Measurements from ENCODE around the gene CYB5R2.

CYB5R2 gene

DNA sequence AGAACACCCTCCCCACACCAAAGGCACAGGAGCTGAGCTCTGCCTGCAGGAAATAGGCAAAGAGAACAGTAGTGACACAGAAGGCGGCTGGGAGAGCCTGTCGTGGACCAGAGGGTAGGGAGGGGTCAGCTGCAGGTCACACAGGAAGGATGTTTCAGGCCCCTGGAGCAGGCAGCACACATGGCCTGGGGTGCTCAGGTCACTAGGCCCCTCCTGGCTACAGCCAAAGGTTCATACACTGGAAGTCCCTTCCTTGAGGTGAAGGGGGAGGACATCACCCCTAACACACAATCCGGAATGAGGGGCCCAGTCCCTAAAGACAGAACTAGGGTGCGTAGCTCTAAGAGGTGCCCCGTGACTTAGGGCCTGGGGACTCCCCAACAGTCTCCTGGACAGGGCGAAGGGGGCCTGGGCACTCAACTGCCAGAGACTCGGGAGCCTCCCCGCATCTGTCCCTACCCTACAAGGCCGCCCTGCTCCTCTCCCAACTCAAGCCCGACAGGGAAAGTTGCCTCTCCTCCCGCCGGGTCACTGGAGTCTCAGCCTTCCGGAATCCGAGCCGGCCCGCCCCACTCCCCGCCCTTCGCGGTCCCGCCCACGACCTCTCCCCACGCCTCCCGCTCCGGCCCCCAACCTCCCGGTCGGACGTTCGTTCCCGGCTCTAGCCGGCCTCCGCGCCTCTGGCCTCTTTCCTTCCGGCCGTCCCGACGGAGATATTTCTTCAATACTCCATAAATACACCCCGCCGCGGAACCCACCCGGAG lies at the start of gene CYB5R2:
TSS of gene CYB5R2 (minus strand) at position 541 of the 764 bp plus-strand sequence. CDS start 675 bp downstream, outside the sequence.
- DNase-seq: peak in 39 of 42 donors; percentile 50 to 92 (median 76)
- intact Hi-C loops (cut with DNase I): no loop called here

DNA sequence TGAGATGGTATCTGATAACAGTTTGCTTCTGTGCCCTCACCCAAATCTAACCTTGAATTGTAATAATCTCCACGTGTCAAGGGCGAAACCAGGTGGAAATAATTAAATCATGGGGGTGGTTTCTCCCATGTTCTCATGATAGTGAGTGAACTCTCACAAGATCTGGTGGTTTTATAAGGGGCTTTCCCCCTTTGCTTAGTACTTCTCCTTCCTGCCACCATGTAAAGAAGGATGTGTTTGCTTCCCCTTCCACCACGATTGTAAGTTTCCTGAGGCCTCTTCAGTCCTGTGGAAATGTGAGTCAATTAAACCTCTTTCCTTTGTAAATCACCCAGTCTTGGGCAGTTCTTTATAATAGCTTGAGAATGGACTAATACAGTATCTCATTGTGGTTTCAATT lies 41.5 kb upstream of the CYB5R2 start:
- intact Hi-C loops (cut with DNase I): no loop called here

DNA sequence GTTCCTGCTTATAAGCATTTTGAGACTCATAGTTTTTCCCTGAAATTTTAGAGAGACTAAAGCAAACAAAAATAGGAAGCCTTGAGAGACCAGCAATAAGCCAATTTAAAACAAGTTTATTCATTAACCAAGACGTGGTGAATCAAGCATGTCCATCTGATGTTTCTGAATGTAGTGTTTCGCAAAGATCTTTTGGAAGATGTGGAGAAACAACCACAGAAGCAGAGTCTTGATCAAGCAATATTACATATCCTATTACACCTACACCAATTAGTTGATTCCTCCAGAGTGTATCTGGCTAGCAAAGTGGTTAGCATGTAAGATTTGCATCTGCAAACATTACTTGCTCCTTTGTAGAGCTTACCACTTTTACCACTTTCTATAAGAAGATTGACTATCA lies 33.1 kb upstream of the CYB5R2 start, which contains the start of gene OVCH2:
TSS of gene OVCH2 (minus strand) at position 101 of the 400 bp plus-strand sequence. CDS start at position 18, 83 bp downstream.
- intact Hi-C loops (cut with DNase I): no loop called here
- DNase-seq: no peak

More for the DNA sequence above, 41.5 kb upstream of the CYB5R2 start:
- no peak for DNase-seq

DNA sequence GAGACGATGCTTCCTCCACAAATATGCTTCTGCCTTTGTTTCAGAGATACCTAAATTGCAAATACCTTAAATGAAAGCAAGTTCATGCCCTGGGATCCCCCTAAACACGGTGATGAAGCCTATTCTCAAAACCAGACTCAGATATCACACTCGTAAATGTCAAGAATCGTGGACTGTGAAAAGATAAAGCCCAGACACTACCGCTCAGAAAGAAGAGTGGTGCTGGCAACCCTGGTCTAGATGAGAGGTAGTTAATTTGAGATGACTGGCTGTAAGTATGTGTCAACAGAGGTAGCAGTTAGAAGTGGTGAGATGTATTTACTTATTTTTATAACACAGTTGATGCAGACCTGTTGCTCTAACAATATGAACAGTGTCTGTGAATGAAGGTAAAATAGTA lies 30.4 kb upstream of the CYB5R2 start:
- no peak for DNase-seq
- intact Hi-C loops (cut with DNase I): no loop called here

DNA sequence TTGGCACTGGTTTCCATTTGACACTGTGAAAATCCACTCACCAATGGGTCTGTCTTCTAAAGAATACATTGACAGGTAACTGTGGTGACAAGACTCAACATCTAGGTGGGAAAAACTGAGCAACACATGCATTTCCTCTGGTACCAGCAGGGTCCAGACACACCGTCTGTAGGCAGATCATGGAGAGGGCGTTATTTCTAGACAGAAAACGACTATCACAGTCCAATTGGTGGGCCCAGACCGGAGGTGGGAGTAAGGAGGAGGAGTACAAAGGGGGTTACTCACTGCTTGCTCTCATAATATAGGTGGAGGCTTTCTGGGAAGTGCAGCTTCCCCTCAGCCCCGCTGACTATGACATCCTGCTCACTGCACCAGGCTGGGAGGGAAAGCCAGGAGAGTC lies 23.1 kb upstream of the CYB5R2 start:
- no peak for DNase-seq
- intact Hi-C loops (cut with DNase I): loop anchor here (10.0 kb wide), 1 partner anchor 602 kb away; no protein-coding TSS in a partner anchor

DNA sequence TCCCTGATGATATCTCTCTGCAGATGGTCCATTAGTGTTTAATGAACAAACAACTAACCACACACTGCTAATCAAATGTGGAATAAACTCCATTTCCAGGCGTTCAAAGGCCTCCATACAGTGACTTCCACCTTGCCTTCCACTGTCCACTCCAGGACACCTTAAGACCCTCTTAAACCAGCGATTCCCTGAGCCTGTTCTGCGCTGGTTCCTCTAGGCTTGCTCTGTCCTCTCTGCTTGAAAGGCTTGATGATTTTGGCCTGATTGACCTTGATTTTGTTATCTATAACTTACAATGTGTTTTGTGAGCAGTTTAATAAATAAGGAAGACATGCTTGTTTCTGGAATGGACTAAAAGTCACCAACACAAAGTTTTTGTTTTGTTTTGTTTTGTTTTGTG lies 20.9 kb upstream of the CYB5R2 start:
- intact Hi-C loops (cut with DNase I): loop anchor here (10.0 kb wide), 1 partner anchor 599 kb away; no protein-coding TSS in a partner anchor
- DNase-seq: no peak

DNA sequence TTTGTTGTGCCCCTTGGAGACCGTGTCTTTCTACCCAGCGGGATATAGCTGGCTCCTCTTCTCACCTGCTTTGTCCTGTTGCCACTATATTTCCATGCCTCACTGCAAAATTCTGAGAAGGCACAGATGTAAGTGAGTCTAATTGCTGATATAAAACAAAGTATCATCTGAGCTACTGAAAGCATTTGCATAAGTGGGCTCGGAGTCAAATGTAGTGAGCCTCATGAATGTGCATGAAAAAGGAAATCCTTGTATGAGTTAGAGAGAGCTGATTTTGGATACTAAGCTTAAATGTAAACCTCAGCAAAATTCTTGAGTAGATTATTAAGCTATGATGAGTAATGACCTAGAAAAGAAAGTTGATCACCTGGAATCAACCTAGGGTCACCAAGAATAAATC lies 19.1 kb upstream of the CYB5R2 start:
- DNase-seq: no peak
- intact Hi-C loops (cut with DNase I): loop anchor here (10.0 kb wide), 1 partner anchor 598 kb away; no protein-coding TSS in a partner anchor

DNA sequence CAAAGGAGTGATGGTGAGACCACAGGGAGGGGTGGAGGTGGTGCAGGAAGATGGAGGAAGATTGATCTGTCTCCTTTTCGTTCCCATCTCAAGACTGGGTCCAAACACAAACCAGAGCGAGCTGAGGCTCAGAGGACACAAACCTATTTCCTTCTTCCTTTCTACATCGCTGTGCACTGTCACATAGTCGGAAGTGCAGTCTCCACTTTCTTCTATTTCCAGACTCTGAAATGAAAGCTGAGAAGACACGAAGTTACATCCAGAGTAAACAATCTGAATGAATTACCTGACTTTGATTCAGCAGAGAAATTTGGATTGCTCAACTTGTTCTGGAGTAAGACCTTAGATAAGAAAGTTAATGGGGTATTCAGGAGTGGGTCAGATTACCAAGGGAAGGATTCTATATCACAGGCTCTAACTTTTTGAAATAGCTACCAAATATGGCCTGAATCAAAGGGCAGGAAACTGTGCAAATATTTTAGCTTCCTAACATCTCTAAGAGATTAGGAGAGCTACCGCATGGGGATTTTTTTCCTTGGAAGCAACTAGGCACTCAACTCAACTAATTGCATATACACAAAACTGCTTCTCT lies 18.6 kb upstream of the CYB5R2 start:
- DNase-seq: no peak
- intact Hi-C loops (cut with DNase I): loop anchor here (10.0 kb wide), 1 partner anchor 597 kb away; no protein-coding TSS in a partner anchor

DNA sequence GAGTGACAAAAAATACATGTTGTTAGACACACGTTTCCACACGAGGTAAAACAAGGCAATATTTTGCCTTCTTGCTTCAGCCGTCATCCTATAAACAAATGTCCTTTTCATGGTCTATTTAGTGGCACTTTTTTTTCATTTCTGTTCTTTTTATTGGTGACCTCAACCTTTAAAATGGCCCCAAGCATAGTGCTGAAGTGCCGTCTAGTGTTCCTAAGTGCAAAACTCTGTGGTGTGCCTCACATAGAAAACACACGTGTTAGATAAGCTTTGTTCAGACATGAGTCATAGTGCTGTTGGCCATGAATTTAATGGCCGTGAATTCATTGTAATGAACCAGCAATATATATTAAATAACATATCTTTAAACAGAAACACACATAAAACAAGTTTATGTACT lies 17.3 kb upstream of the CYB5R2 start:
- intact Hi-C loops (cut with DNase I): loop anchor here (10.0 kb wide), 1 partner anchor 596 kb away; no protein-coding TSS in a partner anchor
- no peak for DNase-seq

DNA sequence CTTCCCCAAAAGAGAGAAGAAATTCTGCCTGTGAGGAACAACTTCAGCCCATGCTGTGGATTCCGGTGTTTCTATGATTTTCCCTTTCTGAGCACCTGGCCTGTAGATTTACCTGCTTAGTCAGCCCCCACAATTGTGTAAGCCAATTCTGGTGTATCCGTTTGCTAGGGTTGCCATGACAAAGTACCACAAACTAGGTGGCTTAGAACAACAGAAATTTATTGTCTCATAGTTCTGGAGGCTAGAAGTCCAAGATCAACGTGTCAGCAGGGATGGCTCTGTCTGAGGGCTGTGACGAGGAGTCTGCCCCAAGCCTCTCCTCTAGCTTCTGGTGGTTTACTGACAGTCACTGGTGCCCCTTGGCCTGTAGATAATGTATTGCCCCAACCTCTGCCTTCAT lies 15.9 kb upstream of the CYB5R2 start:
- no peak for DNase-seq
- intact Hi-C loops (cut with DNase I): no loop called here

DNA sequence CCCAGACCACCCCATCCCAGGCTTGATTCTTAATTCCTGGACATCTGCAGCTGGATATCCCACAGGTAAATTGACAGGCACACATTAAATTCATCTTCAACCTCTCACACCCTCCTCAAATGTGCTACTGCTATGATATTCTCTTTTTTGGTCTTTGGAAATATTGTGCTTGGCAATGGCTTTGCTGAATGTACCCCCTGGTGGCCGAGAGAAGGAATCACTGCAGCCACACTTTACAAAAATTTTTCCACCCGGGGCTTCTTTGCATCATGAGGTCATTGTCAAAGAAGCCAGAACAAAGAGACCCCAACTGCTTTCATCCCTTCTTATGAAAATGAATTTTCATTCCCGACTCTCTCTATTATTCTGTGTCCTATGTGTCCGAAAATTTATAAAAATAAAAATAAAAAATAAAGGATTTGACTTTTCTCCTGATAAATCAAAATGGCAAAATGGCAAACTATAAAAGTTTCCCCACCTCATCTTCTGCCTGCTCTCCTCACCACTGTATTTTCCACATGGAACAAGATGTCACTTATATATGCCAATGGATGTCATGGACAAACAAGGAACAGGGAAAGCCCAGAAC lies 15.0 kb upstream of the CYB5R2 start:
- peak in 22 of 42 donors; percentile 33 to 79 (median 48) for DNase-seq
- intact Hi-C loops (cut with DNase I): no loop called here

DNA sequence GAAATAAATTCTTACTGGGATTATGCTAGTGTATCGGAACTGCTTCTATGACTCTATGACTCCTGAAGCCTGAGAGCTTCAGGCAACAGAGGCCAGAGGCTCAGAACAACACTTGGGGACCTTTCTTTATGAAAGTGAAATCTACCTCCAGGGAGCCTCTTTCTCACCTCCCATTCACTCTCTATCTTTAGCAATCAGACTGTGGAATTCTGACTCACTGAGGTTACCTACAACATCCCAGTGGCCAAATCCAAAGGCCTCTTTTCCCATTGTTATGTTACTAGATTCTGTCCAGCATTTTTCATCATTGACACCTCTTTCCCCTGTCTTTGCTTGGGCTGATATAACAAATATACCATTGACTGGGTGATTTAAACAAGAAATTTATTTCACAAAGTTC lies 14.1 kb upstream of the CYB5R2 start:
- intact Hi-C loops (cut with DNase I): no loop called here
- DNase-seq: no peak

DNA sequence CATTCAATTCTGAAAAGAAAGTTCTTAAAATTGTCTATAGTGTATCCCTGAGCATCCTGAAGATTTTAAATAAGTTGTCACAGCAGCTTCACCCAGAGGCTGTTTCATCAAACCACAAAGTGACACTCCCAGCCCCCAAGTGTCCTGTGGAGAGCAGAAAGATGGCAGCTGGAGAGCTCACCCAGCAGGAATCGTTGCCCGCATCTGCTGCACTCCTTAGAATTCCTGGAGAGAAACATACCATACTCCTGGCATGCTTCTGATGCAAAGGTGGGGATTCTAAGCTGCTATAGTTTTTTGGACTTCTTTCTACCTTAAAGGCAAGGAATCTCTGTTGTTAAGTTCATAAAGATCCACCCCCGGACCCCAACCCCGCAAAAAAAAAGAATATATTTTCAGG lies 13.5 kb upstream of the CYB5R2 start:
- intact Hi-C loops (cut with DNase I): no loop called here
- no peak for DNase-seq

DNA sequence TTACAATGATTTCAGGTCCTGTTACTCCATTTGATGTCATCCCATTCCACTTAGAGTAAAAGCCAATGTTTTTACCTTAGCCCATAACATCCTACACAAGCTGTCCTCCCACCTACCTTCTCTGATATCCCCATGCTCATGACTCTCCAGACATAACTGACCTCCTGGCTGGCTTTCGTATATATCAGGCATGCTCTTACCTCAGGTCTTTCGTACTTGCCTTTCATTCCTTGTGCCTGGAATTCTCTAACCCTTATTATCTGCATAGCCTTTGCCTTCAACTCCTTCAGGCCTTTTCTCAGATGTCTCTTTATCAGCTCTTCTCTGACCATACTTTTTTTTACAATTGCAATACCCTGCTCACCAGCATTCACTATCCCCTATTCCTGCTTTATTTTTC lies 10.3 kb upstream of the CYB5R2 start:
- intact Hi-C loops (cut with DNase I): no loop called here
- DNase-seq: no peak

DNA sequence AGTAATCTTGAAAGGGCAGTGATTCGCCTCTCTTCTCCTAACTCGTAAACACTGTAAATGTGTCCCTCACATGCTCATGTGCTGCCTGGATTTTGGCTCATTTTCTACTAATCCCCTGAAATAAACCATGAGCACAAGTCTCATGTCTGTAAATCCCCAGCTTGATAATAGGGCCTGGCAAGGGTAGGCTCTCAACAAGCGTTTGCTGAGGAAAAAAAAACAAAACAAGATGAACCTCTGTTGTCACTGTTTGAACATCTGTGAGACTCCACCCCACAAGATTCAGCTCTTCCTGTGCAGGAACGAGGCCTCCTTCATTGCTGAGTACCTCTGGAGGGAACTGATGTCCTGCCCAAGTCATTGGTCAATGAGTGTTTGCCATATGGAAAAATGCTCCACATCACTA lies 4.5 kb upstream of the CYB5R2 start:
- intact Hi-C loops (cut with DNase I): no loop called here
- no peak for DNase-seq

DNA sequence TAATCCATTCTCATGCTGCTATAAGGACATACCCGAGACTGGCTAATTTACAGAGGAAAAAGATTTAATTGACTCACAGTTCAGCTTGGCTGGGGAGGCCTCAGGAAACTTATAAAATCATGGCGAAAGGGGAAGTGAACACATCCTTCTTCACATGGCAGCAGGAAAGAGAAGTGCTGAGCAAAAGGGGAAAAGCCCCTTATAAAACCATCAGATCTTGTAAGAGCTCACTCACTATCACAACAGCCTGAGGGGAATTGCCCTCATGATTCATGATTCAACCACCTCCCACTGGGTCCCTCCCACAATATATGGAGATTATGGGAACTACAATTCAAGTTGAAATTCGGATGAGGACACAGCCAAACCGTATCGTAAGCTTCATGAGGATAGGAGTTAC lies 3.8 kb upstream of the CYB5R2 start:
- intact Hi-C loops (cut with DNase I): no loop called here
- no peak for DNase-seq

DNA sequence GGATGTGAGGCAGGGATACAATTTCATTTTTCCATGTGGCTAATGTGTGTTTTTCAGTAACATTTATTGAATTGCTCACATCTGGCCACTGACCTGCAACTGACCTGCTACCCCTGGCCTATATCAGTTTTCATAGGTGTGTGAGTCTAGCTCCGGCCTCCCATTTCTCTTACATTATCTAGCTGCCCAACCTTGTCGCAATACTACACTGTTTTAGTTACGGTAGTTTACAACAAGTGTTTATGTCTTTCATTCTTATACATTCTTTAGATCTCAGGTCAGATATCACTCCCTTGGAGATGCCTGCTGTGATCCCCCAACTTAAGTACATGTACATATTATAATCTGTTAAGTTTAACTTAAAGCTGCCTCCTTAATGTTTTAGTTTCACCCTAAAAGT lies 2.3 kb upstream of the CYB5R2 start:
- no peak for DNase-seq
- intact Hi-C loops (cut with DNase I): no loop called here

DNA sequence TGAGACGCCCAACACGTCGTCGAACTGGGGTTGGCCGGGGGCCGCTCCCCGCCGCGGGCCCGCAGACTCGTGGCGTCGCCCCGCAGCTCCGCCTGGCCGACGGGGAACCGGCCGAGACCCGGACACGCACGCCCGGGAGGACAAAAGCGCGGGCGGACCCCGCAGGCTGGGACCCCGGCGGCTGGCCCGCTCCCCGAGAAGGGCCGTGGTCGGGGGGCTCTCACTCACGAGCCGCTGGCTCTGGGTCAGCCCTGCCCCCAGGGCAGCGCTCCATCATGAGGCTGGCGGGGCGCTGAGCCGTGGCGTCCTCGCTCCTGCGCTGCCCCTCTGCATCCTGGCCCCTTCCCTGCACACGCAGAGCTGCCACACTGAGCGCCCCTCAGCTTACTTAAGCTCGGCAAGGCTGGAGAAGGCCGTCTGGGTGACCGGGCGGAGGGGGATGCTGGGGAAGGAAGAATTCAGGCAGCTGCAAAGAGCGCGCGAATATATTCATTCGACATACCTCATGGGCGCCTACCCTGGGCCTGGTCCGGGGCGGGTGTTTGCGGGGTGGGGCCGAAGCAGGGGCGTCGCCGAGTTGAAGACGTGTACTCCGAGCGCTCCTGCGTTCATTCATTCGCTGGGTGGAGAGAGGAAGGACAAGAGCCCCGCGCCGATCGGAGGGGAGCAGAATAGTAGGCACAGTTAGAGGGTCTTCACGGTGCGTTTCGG lies 579 bp upstream of the CYB5R2 start:
- peak in 3 of 42 donors; percentile 7 to 46 (median 10) for DNase-seq
- intact Hi-C loops (cut with DNase I): no loop called here

DNA sequence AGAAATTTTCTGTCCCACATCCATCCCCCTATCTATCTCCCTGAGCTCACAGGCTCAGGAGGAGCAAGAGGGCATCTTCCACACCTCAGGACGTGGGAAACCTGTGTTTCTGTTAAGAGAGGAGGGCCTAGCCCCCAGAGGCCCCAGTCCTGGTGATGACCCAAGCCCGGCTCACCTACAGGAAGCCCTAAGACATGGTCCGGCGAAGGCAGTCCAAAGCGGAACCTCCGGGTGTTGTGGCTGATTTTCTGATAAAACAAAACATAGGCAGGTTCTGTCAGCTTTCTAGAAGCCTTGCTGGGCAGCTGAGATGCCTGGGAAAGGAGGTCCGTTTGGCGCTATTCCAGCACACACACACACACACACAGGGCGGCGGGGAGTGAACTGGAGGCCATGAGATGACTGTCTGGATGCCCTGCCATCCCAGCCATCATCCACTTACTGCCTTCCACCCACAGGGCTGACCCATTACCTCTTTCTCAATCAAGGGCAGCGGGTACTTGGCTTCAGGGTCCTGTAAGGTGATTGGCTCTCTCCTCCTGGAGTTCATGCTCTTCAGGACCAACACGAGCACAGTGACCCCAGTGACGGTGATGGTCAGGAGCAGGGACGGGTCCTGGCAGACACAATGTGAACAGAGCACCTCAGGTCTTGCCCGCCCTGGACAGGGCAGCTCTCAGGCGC lies 882 bp downstream of the CYB5R2 start:
- intact Hi-C loops (cut with DNase I): no loop called here
- DNase-seq: peak in 1 of 42 donors; percentile 48
